Endothelial cell of umbilical vein (primary cell): Measurements from ENCODE around the gene GADD45GIP1. TPM values are rescaled to one million over a fixed set of nuclear protein-coding genes. Genes with fewer than 3 reads are reported as not detected.

Source experiments
- BruUV-seq: library from RNA; stranded (reverse); fragments of 400-500 nt; replicated peaks from 2 replicates; lab custom pipeline; 2021; lab: Mats Ljungman, UMichigan
- CTCF ChIA-PET: fragments of 300-600, 350-600 bp; sonication (Branson Sonifier 250); formaldehyde crosslinking; loops from one replicate; lab custom pipeline; 2021; ENCODE audit warnings: antibody characterized with exemption, inconsistent platforms; lab: Charles Lee
- POLR2A ChIA-PET: fragments of 300-600, 350-600 bp; sonication (Branson Sonifier 250); formaldehyde crosslinking; loops from one replicate; lab custom pipeline; 2021; ENCODE audit warnings: antibody characterized with exemption, inconsistent platforms; lab: Charles Lee
- DNase-seq: peaks from one replicate; pipeline ENCODE4 v3.0.0-alpha.2; 2011; ENCODE audit warnings: low read depth, low spot score
- FAIRE-seq: peaks from 2 replicates; lab custom pipeline; 2011; peaks lifted over from hg19 to GRCh38; lab: Jason Lieb, UNC
- H2AFZ ChIP-seq: 2 replicates; pipeline ENCODE4 v1.6.0; 2012; ENCODE audit warnings: low read depth, low read length, control low read depth, inconsistent platforms
- H3K27ac ChIP-seq: 2 replicates; pipeline ENCODE4 v1.5.1; 2011; ENCODE audit warnings: low read depth, mild to moderate bottlenecking, control low read depth, low read length, moderate library complexity; ENCODE audit not compliant: insufficient read depth
- H3K27me3 ChIP-seq, 2 experiments: 2 replicates each; pipeline versions ENCODE4 v1.6.0 to v1.6.1; 2011; ENCODE audit warnings: low read length in 2 of 2, mixed read lengths in 1 of 2; ENCODE audit not compliant: control insufficient read depth in 2 of 2, insufficient read depth in 2 of 2
- H3K36me3 ChIP-seq, 2 experiments: 2 replicates in 1 of 2; 3 replicates in 1 of 2; pipeline ENCODE4 v1.5.1; 2011; ENCODE audit warnings: low read length in 2 of 2, mild to moderate bottlenecking in 1 of 2, moderate library complexity in 1 of 2; ENCODE audit not compliant: control insufficient read depth in 2 of 2, insufficient read depth in 2 of 2; ENCODE audit errors: extremely low read depth in 1 of 2
- H3K4me1 ChIP-seq: 3 replicates; pipeline ENCODE4 v1.5.1; 2011; ENCODE audit warnings: mild to moderate bottlenecking, low read length; ENCODE audit not compliant: control insufficient read depth, insufficient read depth; ENCODE audit errors: extremely low read depth
- H3K4me2 ChIP-seq: 2 replicates; pipeline ENCODE4 v1.6.1; 2011; ENCODE audit warnings: low read length, control low read depth, mixed read lengths; ENCODE audit not compliant: insufficient read depth
- H3K4me3 ChIP-seq, 3 experiments: fragments of 200-600 bp in 1 of 3; sonication (generic), shearing (Covaris generic) in 1 of 3; replicated peaks in 1 of 3; 2 replicates each; pipeline ENCODE4 v1.5.1; 2011 to 2016; ENCODE audit warnings: control low read depth in 3 of 3, low read length in 3 of 3, mild to moderate bottlenecking in 2 of 3, inconsistent platforms in 1 of 3, low read depth in 1 of 3, moderate library complexity in 1 of 3; ENCODE audit not compliant: insufficient read depth in 1 of 3
- H3K79me2 ChIP-seq: 2 replicates; pipeline ENCODE4 v1.6.0; 2012; ENCODE audit warnings: low read length, inconsistent platforms; ENCODE audit not compliant: control insufficient read depth, insufficient read depth
- H3K9ac ChIP-seq: replicated peaks from 2 replicates; pipeline ENCODE3; 2011; ENCODE audit warnings: low read length, control low read depth; ENCODE audit not compliant: insufficient read depth; ENCODE audit errors: extremely low read depth
- H3K9me1 ChIP-seq: replicated peaks from 3 replicates; pipeline ENCODE4 v1.6.0; 2011; ENCODE audit warnings: mild to moderate bottlenecking, low read length; ENCODE audit not compliant: control insufficient read depth, insufficient read depth; ENCODE audit errors: extremely low read depth
- H3K9me3 ChIP-seq: replicated peaks from 2 replicates; pipeline ENCODE4 v1.5.1; 2012; ENCODE audit warnings: low read length, inconsistent platforms; ENCODE audit not compliant: control insufficient read depth, insufficient read depth
- H4K20me1 ChIP-seq: replicated peaks from 2 replicates; pipeline ENCODE3; 2011; ENCODE audit warnings: mild to moderate bottlenecking, low read length; ENCODE audit not compliant: control insufficient read depth, insufficient read depth; ENCODE audit errors: extremely low read depth
- MAX ChIP-seq: IDR thresholded peaks from 2 replicates; pipeline ENCODE4 v1.6.1; 2011; ENCODE audit not compliant: insufficient read depth, insufficient read length
- MYC ChIP-seq: IDR thresholded peaks from one replicate; pipeline ENCODE4 v1.6.1; 2011; ENCODE audit warnings: mild to moderate bottlenecking, low read depth, low read length
- POLR2A ChIP-seq: IDR thresholded peaks from 2 replicates; pipeline ENCODE4 v1.6.1; 2012; ENCODE audit warnings: low read depth, mild to moderate bottlenecking, control low read depth, low read length
- POLR2AphosphoS5 ChIP-seq: IDR thresholded peaks from 2 replicates; pipeline ENCODE4 v1.6.1; 2012; ENCODE audit warnings: low read depth, mild to moderate bottlenecking, control low read depth, low read length, moderate library complexity; ENCODE audit not compliant: insufficient read depth
- dilution Hi-C: fragments of 300-500 bp; cut with MboI; formaldehyde crosslinking; loops from one replicate; pipeline ENCODE4 v1.15.0; 2019; ENCODE audit warnings: low sequenced_read_pairs; ENCODE audit not compliant: extremely low pct_ligation_motif_present
- intact Hi-C: fragments of 100-400 bp; cut with micrococcal nuclease; formaldehyde crosslinking; loops from one replicate; pipeline ENCODE4 v1.10.0; 2022
- polyA plus RNA-seq, 4 experiments: library from polyadenylated mRNA; depleted of rRNA in 3 of 4; stranded (reverse) in 3 of 4; unstranded in 1 of 4; fragments of >200 nt; gene quantifications; 2 replicates each; pipeline versions ENCODE4 v1.2.1 to v1.2.3, GENCODE V29; 2011 to 2012; ENCODE audit warnings: missing spikeins in 1 of 4
- total RNA-seq: library from RNA; stranded (reverse); gene quantifications from 2 replicates; pipeline ENCODE4 v1.2.3, GENCODE V29; 2021

Gene GADD45GIP1
- total and polyA plus RNA-seq, 2 donors (not counting 3 experiments of a cell fraction or from before 2014, with no cell fraction given), result 32.8 to 38.3 TPM

DNA sequence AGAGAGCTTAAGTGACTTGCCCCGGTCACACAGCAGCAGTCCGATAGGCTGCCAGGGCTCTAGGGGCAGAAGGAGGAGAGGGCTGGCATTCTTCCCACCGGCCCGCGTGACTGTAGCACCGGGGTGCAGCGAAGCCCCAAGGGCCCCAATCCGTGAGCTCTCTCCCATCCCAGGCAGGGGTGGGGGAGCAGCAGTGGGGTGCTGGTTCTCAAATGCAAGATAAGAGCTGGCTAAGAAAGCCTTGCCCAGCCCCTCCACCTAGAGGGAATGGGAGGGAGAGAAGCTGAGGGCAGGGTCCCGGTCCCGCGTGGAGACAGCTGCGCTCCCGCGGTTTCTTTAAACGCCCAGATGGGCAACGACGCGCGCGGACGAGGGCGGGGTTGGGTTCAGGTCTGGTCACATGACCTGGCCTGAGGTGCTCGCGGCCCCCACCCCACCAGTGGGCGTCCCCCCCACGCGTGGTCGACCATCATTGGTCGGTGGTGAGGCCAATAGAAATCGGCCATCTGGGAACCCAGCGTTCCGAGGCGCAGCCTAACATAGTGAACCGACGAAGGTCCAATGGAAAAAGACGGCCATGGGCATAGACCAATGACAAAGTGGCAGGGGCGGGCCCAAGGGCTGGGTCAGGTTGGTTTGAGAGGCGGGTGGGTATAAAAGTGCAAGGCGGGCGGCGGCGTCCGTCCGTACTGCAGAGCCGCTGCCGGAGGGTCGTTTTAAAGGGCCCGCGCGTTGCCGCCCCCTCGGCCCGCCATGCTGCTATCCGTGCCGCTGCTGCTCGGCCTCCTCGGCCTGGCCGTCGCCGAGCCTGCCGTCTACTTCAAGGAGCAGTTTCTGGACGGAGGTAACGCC, 18.9 kb downstream of the GADD45GIP1 start, which contains the start of gene CALR:
TSS of gene CALR (plus strand) at position 683 of the 852 bp plus-strand sequence. CDS start at position 754, 71 bp downstream.
- no peaks in the 10 kb centered on the region for H3K9me1 ChIP-seq
- H3K27ac ChIP-seq, result peak within 1 kb of the TSS; percentile 66
- peak within 1 kb of the TSS; percentile 75 to 98 (median 93) for H3K4me3 ChIP-seq
- FAIRE-seq (peak; percentile 100), DNase-seq (peak; percentile 100)
- no peaks in the 10 kb centered on the region for H3K27me3 ChIP-seq
- dilution Hi-C loops (no loop called here), intact Hi-C loops (loop anchor here (1.0 to 10.0 kb wide), 5 partner anchors 8 to 153 kb away; partner anchors contain the start of genes GCDH and SYCE2)
- H3K4me2 ChIP-seq, result peak within 1 kb of the TSS; percentile 64
- peaks cover 40% of the 10 kb centered on the region for H3K79me2 ChIP-seq
- peaks cover 13 to 32% of the 10 kb centered on the region in 2 experiments for H3K36me3 ChIP-seq
- peak within 1 kb of the TSS; percentile 49 for H2AFZ ChIP-seq
- no peaks in the 10 kb centered on the region for H4K20me1 ChIP-seq
- H3K9ac ChIP-seq, result peak within 1 kb of the TSS; percentile 95
- no peaks in the 10 kb centered on the region for H3K9me3 ChIP-seq
- no TSS peak for BruUV-seq
- peak; percentile 100 for TF ChIP-seq POLR2AphosphoS5
- TF ChIP-seq MYC, result no peak
- TF ChIP-seq POLR2A, result peak; percentile 99
- TF ChIP-seq MAX, result peak; percentile 84
- ChIA-PET POLR2A (interaction anchor here (0.8 to 1.6 kb wide), 2 partner anchors 8 to 27 kb away, joined by 3 to 6 read pairs; partner anchors contain the start of gene RAD23A), CTCF (interaction anchor here (0.6 to 1.3 kb wide), 5 partner anchors 19 to 181 kb away, joined by 3 to 6 read pairs (median 3); partner anchors contain the start of genes GCDH and SYCE2)
- H3K4me1 ChIP-seq, result peaks cover 25% of the 10 kb centered on the region
